ENCODE results near the gene HS6ST3. TPM values are rescaled to one million over a fixed set of nuclear protein-coding genes. Genes with fewer than 3 reads are reported as not detected.

Gene HS6ST3
- total and polyA plus RNA-seq, 8 donors: 0.03 to 0.15 (median 0.10) TPM

- DNase-seq: no peak
- intact Hi-C loops (cut with DNase I): no loop called here
- H3K4me3 ChIP-seq: no peak overlapping the region
- ATAC-seq: no peak
- no peaks in the 10 kb centered on the region for H3K9me3 ChIP-seq
- H3K27ac ChIP-seq: no peak overlapping the region
- TF ChIP-seq CTCF (IDR thresholded peaks at IDR 0.05): no peak
- no peaks in the 10 kb centered on the region for H3K27me3 ChIP-seq
- no peaks in the 10 kb centered on the region for H3K36me3 ChIP-seq
- no peaks in the 10 kb centered on the region for H3K4me1 ChIP-seq
Measured at GRCh38 chr13:96862999-96863398, 773.1 kb downstream of the HS6ST3 start.

DNA sequence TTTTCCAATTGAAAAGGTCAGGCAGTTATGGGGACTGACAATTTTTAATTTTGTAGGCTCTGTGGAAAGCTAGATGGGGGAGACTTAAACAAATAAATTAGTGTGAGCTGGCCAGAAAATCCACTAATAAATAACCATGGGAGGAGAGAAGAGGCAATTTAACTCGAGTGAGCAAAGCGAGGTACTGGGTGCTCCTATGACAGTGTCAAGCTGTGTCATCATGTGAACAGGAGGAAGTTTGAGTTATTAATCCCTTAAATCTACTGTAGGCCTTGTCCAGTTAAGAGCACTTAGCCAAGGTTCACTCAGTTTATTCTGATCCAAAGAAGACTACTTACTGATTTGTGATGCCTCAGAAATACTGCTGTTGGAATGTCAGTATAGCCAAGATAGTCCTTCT lies 781.6 kb downstream of the HS6ST3 start:
- no peak for TF ChIP-seq CTCF (IDR thresholded peaks at IDR 0.05)
- no peaks in the 10 kb centered on the region for H3K36me3 ChIP-seq
- intact Hi-C loops (cut with DNase I): no loop called here
- no peak overlapping the region for H3K27ac ChIP-seq
- no peak for ATAC-seq
- H3K9me3 ChIP-seq: no peaks in the 10 kb centered on the region
- H3K4me1 ChIP-seq: no peaks in the 10 kb centered on the region
- no peak for DNase-seq
- H3K4me3 ChIP-seq: no peak overlapping the region
- no peaks in the 10 kb centered on the region for H3K27me3 ChIP-seq

GRCh38 chr13:96880419-96880818 lies 790.5 kb downstream of the HS6ST3 start:
- Histone ChIP-seq H3K36me3 (no peaks in the 10 kb centered on the region), H3K9me3 (no peaks in the 10 kb centered on the region), H3K4me1 (no peaks in the 10 kb centered on the region), H3K4me3 (no peak overlapping the region), H3K27ac (no peak overlapping the region), H3K27me3 (no peaks in the 10 kb centered on the region)
- DNase-seq (no peak), ATAC-seq (no peak)
- no peak for TF ChIP-seq CTCF (IDR thresholded peaks at IDR 0.05)
- intact Hi-C loops (cut with DNase I): no loop called here

Small RNA genes within 50 kb of the gene (microRNA-seq; reads per million reads assigned to microRNA genes)
- gene MIR4501: 0 reads per million in 2 donors

Other genes with a start within 250 kb of the HS6ST3 start
- gene UGGT2, start 36.7 kb upstream of the HS6ST3 start, total RNA-seq: 10 to 100 TPM; 24.1 to 26.1 TPM
- gene UGGT2, start 36.7 kb upstream of the HS6ST3 start, polyA plus RNA-seq (ENCODE audit: insufficient read length in 6 of 6): 10 to 100 TPM; 35.7 to 50.0 (median 47.2) TPM